IPS-NIHi11 (cell line): Measurements from ENCODE around the gene POU4F3.
"Not testable (repeated sequence)": the region's sequence is repeated elsewhere in the genome, so short reads cannot be mapped to it uniquely, and the experiment has no call there.

ENCODE experiments used
- DNase-seq: peaks from one replicate; pipeline ENCODE4 v3.0.0; 2012; ENCODE audit warnings: mixed read lengths, low spot score

POU4F3 gene, protein sequence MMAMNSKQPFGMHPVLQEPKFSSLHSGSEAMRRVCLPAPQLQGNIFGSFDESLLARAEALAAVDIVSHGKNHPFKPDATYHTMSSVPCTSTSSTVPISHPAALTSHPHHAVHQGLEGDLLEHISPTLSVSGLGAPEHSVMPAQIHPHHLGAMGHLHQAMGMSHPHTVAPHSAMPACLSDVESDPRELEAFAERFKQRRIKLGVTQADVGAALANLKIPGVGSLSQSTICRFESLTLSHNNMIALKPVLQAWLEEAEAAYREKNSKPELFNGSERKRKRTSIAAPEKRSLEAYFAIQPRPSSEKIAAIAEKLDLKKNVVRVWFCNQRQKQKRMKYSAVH

DNA sequence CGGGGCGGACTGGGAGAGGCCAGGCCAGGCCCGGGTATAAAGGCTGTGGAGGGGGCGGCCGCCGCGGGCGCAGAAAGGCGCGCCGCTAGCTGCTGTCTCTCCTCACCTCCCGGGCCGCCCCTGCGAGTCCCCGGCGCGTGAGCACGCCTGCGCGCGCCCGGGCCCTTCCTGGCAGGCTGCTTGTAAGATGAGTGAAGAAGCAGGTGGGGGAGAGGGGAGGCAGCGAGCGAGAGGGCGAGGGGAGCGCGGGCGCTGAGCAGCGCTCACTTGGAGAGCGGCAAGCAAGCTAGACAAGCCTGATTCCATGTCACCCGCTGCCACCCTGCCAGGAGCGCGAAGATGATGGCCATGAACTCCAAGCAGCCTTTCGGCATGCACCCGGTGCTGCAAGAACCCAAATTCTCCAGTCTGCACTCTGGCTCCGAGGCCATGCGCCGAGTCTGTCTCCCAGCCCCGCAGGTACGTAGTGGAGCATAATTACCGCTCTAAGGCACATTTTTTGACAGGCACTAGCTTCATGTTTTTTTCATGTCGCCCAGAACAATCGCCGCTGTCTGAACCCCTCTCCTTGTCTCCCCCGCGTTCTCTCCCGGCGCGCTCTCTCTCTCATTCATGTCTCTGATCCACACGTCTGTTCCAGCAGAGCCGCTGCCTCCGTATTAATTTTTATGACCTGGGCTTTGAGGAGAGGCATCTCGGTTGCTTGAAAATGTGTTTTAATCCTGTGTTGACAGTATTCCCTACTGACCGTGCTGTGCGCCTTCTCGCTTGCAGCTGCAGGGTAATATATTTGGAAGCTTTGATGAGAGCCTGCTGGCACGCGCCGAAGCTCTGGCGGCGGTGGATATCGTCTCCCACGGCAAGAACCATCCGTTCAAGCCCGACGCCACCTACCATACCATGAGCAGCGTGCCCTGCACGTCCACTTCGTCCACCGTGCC, at the start of gene POU4F3:
TSS of gene POU4F3 (plus strand) at position 66 of the 941 bp plus-strand sequence. CDS start at position 340, 274 bp downstream.
- DNase-seq: peak; percentile 71

DNA sequence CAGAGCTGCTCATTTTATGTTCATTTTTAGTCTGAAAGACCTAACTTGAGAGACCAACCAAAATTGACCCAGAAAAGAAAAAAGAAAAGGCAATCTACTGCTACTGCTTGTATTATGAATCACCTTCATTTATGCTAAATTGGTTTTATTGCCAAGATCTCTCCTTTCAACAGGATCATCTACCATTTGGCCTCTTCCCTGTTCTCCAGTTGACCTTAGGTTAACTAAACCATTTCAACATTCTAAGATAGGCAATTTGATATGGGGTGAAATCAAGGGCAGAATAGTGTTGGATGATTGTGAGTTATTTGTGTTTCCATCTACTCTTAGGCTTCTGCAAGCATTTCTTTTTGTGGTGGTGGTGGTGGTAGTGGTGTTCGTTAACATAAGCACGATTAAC, 48.3 kb upstream of the POU4F3 start:
- no peak for DNase-seq

DNA sequence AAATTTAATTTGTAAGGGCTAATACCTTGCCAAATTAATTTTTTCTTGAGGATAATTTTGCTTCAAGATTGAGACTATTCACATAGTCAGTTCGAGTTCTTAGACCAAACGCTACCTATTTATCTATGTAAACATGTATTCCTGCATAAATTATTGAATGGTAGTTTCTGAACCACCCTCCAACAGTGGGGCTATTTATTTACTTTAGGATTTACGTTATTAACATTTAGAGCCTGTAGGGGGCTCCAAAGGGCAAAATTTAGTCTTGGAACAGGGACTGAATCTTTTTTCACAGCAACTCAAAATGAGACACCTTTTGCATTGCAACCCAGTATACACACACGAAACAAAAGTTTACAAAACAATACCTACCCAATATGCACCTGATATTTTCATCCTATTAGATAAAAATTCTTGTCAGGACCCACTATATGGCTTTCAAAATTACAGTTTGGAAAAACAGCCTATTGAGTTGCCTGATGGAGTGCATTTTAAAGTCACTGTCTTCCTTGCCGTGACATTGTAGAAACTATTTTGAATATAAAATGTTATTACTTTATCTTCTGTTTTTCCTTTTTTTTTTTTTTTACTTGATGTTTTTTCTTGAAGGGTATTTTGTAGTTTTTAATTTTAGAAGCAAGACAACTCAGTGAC, 47.1 kb upstream of the POU4F3 start:
- peak; percentile 69 for DNase-seq

DNA sequence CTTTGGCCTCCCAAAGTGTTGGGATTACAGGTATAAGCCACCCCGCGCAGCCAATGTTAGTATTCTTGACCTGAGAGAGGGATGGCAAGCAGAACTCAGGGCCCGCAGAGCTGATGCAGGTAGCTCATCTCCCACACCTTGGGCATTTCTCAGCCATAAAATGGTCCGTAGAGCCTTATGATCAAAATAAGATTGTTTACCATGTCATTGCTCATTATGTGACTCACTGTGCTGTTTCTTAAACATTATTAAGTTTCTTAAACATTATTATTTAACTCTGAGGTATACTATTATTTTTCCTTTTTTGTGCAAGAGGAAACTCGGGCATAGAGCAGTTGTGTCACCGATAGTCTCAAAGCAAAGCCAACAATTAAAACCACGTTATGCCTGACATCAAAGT, 42.4 kb upstream of the POU4F3 start:
- DNase-seq: no peak

DNA sequence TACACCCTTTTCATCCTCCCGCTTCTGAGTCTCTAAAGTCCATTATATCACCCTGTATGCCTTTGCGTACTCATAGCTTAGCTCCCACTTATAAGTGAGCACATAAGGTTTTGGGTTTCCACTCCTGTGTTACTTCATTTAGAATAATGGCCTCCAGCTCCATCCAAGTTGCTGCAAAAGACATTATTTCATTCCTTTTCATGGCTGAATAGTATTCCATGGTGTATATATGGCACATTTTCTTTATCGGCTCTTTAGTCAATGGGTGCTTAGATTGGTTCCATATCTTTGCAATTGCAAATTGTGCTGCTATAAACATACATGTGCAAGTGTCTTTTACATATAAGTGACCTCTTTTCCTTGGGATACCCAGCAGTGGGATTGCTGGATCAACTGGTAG, 39.7 kb upstream of the POU4F3 start:
- DNase-seq: not testable (repeated sequence)

DNA sequence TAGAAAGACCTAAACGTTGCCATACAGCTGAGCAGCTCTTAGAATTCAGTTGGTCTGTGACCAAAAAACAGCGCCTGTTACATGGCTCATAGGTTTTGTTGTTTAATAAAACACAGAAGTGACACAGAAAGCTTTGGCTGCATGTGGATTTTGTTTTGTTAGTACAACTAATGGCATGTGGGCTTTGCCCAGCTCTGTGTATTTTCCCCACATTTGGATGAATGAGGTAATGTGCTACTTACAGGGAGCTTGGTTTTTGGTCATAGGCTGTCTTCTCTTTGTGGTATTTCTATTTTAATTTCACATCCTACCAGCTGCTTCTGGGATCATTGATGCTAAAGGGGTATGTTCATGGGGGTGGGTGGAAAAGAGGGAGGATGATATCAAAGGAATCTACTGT, 37.0 kb upstream of the POU4F3 start:
- no peak for DNase-seq

DNA sequence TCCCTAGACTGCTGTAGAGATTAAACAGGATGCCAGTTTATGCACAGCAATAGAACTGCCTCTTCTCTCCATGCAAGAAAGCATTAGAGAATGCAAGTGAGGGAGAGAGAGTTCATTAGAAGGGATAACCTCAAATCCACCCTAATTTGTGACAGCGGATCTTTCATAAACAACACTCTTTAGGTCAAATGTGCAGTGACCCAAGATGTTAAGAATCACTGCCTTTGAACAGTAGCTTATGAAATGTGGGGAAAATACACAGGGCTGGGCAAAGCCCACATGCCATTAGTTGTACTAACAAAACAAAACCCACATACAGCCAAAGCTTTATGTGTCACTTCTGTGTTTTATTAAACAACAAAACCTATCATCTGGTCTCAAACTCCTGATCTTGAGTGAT, 36.2 kb upstream of the POU4F3 start:
- DNase-seq: no peak

DNA sequence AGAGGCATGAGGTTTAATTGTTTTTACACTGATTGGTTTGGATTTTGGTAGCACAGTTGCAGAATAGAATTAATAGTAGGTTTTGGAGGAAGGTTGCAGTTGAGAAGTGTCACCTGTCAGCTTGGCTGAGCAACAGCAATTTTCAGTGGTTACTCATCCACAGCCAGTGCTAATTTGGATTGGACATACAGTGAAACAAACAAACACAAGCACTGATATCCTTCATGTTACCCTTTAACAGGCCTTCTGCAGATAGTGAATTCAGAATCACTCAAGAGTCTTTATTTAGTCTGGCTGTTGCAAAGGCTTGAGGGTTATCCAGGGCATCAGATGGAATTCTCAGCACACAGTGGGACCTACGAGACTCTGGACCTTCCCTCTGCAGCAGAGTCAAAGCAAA, 31.8 kb upstream of the POU4F3 start:
- no peak for DNase-seq

DNA sequence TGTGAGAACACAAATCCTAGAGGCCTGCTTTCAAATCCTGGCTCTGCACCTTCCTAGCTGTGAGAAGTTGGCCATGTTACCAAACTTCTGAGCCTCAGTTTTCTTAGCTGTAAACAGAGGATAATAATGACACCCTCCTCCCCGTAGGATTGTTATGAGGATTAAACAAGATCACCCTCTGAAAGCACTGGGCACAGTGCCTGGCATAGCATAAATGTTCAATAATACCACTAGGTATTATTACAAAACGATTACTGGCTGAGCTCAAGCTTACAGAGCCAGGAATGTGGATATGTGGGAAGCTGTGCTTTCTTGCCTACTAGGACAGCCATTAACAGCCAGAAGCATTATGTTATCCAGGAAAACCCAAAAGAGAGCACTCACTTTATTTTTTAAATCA, 30.8 kb upstream of the POU4F3 start:
- no peak for DNase-seq

DNA sequence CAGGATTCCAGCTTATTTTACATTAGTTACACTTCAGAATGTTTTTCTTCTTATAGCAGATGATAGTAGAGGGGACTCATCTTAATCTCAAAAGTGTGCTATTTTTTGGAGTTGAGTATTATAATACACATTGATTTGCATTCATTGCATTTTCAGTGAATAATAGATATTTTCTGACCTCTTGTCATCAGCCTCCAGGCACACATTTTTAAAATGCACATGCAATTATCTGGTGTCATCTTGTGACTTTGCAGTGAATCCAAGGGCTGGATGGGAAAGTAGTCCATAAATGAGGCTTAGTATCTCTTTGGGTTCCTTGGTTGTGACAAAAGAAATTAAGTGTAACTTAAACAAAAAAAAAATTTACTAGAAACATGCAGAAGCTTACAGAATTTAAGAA, 28.1 kb upstream of the POU4F3 start:
- no peak for DNase-seq

DNA sequence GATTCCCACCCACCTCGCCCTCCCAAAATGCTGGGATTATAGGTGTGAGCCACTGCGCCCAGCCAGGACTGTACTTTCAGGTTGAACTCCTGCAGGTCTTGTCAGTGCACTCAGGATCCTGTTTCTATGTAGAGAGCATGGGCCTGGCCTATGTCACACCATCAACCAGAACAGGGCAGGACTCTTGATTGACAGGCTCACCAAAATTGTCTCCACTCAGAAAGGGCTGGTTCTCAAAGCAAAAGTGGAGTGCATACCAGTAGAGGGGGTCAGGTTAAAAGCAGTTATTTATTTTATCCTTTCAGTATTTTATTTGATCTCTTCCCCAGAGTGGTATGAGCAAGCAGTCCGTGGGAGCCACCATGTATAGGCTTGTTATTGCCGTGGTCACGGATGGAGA, 27.4 kb upstream of the POU4F3 start:
- no peak for DNase-seq

DNA sequence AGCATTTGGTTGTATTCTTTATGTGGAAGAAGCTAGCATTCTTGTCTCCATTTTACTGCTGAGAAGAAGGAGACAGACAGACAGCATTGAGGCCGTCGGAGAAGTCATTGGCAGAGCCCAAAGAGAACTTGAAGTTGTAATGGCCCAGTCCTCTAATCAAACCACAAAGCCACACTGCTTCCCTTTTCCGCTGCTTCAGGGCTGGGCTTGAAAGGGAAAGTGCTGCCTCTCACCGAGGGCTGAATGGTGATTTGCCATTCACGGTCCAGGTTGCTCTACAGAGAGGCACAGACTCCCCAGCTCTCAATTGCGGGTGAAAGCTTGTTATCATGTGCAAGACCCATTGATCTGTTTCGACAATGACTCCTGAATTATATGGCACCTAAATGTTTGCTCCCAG, 25.6 kb upstream of the POU4F3 start:
- no peak for DNase-seq

DNA sequence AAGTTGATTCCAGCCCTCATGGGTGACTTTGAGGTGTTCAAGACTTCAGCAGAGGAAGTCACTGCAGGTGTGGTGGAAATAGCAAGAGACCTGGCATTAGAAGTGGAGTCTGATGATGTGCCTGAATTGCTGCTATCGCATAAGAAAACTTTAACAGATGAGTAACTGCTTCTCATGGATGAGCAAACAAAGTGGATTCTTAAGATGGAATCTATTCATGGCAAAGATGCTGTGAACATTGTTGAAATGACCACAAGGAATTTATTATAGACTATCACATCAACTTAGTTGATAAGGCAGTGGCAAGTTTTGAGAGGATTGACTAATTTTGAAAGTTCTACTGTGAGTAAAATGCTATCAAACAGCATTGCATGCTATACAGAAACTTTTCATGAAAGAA, 17.1 kb upstream of the POU4F3 start:
- DNase-seq: no peak

DNA sequence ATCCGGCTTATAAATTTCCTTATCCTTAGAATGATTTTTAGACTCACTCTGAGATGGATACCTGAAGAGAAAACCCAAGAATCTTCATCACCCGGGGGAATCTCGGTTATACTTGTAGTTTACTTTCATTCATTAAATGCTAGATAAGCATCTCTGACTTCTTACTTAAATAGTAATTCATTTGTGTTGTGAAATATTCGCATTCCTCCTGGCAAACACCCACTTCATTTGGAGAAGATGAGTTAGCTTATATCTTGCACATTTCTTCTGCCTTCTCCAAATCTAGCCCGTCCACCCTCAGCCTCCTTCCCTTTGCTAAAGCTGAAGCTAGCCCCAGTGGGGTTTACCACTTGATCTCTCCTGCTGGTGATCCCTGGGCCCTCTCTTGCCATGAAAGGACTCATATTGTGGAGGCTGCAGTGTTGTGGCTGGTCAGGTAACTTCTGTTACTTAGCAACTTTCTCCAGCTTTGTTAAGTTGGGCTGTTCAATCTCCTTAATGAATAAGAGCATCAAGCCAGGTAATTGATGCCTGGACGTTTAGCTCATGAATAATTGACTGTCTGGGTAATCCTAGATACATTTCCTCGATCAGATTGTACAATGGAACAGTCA, 11.3 kb upstream of the POU4F3 start:
- DNase-seq: no peak

DNA sequence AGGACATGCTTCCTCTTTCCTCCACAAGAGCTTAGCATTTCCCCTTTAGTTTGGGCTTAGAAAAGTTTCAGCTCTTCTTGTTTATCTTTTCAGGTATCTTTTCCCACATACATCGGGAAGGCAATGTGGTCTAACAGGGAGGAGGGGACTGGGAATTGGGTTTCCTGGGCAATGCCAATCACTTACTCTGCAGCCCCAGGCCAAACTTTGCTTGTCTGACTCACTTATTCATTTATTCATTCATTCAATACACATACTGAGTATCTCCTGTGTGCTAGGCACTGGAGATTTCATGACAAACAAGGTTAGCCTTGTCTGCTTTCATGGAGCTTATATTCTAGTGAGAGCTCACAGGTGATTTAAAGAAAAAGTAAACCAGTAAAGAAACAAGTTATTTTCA, 10.7 kb upstream of the POU4F3 start:
- no peak for DNase-seq

DNA sequence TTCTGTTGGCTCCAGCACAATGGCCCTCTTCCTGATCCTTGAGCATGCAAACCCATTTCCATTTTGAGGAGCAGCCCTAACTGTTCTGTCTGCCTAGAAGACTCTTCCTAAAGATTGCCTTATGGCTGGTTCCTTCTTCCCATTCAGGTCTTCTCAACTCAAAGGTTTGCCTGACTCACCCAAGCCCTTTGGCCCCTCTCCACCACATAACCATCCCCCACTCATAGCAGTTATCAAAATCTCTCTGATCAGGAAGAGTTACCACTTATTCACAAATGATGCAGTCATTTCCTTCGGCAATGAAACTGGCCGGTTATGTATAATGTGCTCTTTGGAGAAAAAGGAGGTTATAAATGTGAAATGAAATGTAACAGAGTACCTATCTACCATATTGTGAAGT, 8.9 kb upstream of the POU4F3 start:
- no peak for DNase-seq

DNA sequence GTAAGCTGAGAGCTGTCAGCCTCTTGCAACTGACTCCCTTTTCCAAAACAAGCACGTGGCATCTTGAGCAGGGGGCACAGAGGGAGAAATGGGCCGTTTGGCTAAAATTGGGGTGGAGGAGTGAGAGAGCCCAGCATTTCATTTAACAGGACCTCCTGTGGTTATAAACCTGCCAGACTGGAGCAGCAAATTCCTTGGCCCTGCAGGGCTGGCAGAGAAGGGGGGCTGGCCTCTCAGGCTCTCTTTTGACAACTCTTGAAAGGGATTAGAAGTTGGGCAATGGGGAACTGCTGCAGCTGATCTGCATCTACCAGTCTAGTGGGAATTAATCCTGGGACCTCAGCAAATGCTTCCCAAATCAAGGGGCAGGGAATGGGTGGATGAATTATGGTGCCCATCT, 7.2 kb upstream of the POU4F3 start:
- DNase-seq: peak; percentile 66

DNA sequence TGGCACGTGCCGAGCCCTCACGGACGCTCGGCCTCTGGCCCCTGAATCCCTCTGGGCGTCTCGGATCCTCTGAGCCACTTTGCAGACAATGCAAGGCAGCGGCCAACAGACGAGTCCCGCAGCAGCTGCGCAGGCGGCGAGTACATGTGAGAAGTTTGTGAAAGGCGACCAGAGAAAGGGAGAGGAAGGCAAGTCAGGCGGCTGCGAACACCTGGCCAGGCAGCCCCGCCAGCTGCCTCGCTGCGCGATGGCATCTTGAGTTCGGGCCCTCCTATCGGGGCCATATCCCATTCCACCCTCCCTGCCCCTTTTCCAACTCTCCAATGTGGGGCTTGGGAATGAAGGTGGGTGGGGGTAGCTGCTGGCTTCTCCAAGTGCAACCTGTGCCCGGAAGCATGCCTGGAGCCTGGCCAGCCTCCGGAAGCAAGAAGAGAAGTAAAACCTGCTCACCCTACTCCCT, 4.5 kb upstream of the POU4F3 start:
- peak; percentile 30 for DNase-seq

DNA sequence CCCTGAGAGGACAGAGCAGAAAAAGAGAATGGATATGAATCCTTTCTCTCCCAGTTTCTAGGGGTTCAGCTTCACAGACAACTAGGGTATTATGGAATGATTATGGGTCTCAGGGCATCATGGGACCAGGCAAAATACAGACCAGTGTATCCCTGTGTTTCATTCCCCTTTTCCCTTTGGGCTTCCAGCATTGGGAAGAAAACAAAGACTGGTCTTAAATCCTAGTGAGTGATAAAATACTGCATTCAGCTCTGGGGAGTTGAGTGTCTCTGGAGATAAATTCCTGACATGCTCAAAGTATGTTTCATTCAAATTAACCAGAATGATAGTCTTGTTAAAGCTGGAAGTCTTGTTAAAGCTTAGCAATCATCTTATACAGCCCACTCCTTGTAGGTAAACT, 2.4 kb upstream of the POU4F3 start:
- no peak for DNase-seq

DNA sequence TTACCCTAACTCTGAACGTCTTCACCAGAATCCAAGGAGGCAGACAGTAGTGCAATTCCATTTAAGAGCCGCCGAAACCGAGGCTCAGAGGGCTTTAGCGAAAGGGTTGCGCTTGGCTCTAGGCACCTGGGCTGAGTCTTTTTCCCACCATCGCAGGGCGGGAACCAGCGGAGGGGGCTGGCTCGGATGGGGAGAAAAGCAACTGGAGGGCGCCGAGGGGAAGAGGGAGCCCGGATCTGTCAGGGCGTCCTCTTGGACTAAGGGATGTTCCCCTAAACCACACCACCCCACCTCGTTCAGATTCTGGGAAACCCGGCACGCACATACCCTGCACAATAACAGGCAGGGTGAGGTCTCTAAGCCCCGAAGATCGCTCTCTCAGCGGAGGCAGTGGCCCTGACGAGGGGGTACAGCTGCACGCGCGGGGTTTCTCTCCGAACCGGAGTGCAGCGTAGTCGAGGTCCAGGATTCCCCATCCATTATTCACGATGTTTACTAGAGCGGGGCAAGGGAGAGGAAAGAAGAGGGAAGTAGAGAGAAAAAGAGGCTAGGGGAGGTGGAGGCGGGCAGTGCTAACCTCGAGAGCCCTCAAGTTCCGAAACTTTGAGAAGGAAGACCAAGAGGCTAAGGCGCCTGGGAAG, 1.3 kb upstream of the POU4F3 start:
- no peak for DNase-seq

DNA sequence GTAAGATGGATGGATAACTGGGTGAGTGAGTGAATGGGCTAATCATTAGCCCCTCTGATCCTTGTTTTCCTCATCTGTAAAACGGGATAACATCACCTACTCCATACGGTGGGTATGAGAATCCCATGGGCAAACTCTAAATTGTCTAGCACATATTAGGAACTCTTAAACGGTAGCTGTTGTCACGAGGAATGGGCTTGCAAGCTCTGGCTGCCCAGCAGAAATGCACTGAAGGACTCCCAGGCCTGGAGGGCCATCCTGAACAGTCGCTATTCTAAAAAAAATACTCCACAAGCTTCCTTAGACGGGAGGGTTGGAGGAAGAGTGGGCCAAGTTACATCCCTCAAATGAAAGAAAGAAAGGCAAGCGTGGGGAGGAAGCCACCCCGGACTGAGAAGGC, 711 bp upstream of the POU4F3 start:
- DNase-seq: no peak
